Measurements from ENCODE around the gene LEPR.

- TF ChIP-seq CTCF (IDR thresholded peaks at IDR 0.05) = no peak
- no peak for TF ChIP-seq POLR2A (IDR thresholded peaks at IDR 0.05)
These were observed 21.5 kb upstream of the LEPR start for GRCh38 chr1:65399003-65399402.

Data from lower leg skin (tissue), 3 donors.